D721Med (cell line): ENCODE results near the gene EDEM1.

ENCODE experiments used
- DNase-seq: peaks from one replicate; pipeline ENCODE4 v3.0.0; 2011; ENCODE audit warnings: low spot score; ENCODE audit not compliant: insufficient read length
- FAIRE-seq: peaks from 2 replicates; lab custom pipeline; 2011; peaks lifted over from hg19 to GRCh38; lab: Jason Lieb, UNC
- TF ChIP-seq, protein P1 (sequence below): IDR thresholded peaks from 2 replicates; pipeline ENCODE4 v1.5.1; 2012; ENCODE audit warnings: mild to moderate bottlenecking, control low read depth; ENCODE audit not compliant: insufficient read depth; ENCODE audit errors: missing control alignments

Gene EDEM1

GRCh38 chr3:5160321-5160720, 27.2 kb upstream of the EDEM1 start:
- TF ChIP-seq, protein P1, sequence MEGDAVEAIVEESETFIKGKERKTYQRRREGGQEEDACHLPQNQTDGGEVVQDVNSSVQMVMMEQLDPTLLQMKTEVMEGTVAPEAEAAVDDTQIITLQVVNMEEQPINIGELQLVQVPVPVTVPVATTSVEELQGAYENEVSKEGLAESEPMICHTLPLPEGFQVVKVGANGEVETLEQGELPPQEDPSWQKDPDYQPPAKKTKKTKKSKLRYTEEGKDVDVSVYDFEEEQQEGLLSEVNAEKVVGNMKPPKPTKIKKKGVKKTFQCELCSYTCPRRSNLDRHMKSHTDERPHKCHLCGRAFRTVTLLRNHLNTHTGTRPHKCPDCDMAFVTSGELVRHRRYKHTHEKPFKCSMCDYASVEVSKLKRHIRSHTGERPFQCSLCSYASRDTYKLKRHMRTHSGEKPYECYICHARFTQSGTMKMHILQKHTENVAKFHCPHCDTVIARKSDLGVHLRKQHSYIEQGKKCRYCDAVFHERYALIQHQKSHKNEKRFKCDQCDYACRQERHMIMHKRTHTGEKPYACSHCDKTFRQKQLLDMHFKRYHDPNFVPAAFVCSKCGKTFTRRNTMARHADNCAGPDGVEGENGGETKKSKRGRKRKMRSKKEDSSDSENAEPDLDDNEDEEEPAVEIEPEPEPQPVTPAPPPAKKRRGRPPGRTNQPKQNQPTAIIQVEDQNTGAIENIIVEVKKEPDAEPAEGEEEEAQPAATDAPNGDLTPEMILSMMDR: no peak
- DNase-seq: no peak
- FAIRE-seq: no peak

GRCh38 chr3:5160940-5161858, 26.3 kb upstream of the EDEM1 start:
- FAIRE-seq: no peak
- DNase-seq: no peak
- TF ChIP-seq, protein P1: no peak

- DNase-seq: no peak
- FAIRE-seq: peak; percentile 53
- TF ChIP-seq, protein P1: no peak
Measured at GRCh38 chr3:5162102-5162501, 25.4 kb upstream of the EDEM1 start.

GRCh38 chr3:5165698-5166097, 21.8 kb upstream of the EDEM1 start:
- peak; percentile 46 for FAIRE-seq
- TF ChIP-seq, protein P1: no peak

DNA sequence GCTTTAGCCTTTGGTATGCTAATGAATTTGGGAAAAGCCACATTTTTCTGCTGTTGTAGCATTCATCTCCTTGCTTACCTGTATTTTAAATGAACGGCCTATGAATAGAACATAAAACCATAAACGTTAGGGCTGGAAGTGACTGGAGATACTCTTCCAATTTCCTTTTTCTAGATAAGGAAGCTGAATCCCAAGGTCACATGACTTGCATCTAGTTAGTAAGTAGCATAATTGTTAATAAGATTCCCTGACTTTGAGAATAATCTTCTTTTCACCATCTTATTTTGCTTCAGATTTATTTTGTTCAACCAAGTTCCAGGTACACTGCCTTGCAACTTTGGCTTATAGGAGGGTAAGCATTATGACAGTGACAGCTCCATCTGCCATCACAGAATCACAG, 20.7 kb upstream of the EDEM1 start:
- DNase-seq (no peak), FAIRE-seq (peak; percentile 77)
- TF ChIP-seq, protein P1: no peak

More at GRCh38 chr3:5165698-5166097, 21.8 kb upstream of the EDEM1 start:
- DNase-seq: no peak

- DNase-seq: no peak
- TF ChIP-seq, protein P1: no peak
- no peak for FAIRE-seq
Measured at GRCh38 chr3:5168110-5168509, 19.4 kb upstream of the EDEM1 start.

GRCh38 chr3:5169807-5170206, 17.7 kb upstream of the EDEM1 start:
- peak; percentile 82 for FAIRE-seq
- TF ChIP-seq, protein P1: no peak
- DNase-seq: no peak
